Activated CD4-positive, alpha-beta T cell treated with anti-CD3 and anti-CD28 coated beads for 24 hours (primary cell): ENCODE measurements around the gene RSPH10B.
"Not testable (repeated sequence)": the region's sequence is repeated elsewhere in the genome, so short reads cannot be mapped to it uniquely, and the experiment has no call there.

Experiments used
- DNase-seq, 2 donors: peaks; one replicate each; pipeline ENCODE4 v3.0.0-alpha.2; 2020; ENCODE audit warnings: low read depth in 2 of 2

Gene RSPH10B

GRCh38 chr7:5970347-5970911 is at the start of gene RSPH10B:
Gene RSPH10B (minus strand): TSS chr7:5970689. CDS start chr7:5967116, 3,573 bp downstream.
- DNase-seq, result not testable (repeated sequence)

- DNase-seq, result no peak
These were observed 46.1 kb upstream of the RSPH10B start for GRCh38 chr7:6016653-6016966.

- DNase-seq, result no peak
These were observed 45.6 kb upstream of the RSPH10B start for GRCh38 chr7:6015917-6016652.

GRCh38 chr7:6012355-6013104 is 42.0 kb upstream of the RSPH10B start:
- no peak for DNase-seq

GRCh38 chr7:6011541-6011940 is 41.1 kb upstream of the RSPH10B start:
- DNase-seq, result no peak

- DNase-seq, result not testable (repeated sequence)
These were observed 39.9 kb upstream of the RSPH10B start for GRCh38 chr7:6010370-6010769.

- DNase-seq, result peak; percentile 93 to 96
These were observed 38.5 kb upstream of the RSPH10B start, which contains the start of the genes AIMP2 and PMS2 for GRCh38 chr7:6008668-6009611. Gene AIMP2 (plus strand): TSS chr7:6009272. CDS start chr7:6009364, 92 bp downstream. Gene PMS2 (minus strand): TSS chr7:6009049. CDS start chr7:6009019, 30 bp downstream.

- DNase-seq, result not testable (repeated sequence)
These were observed 37.5 kb upstream of the RSPH10B start for GRCh38 chr7:6007835-6008590.

- no peak for DNase-seq
These were observed 36.9 kb upstream of the RSPH10B start for GRCh38 chr7:6007386-6007785.

- peak in 1 of 2 donors; percentile 15 for DNase-seq
These were observed 26.8 kb upstream of the RSPH10B start for GRCh38 chr7:5997210-5997808.

- not testable (repeated sequence) for DNase-seq
These were observed 16.6 kb upstream of the RSPH10B start for GRCh38 chr7:5987061-5987460.

- not testable (repeated sequence) for DNase-seq
These were observed 9.3 kb upstream of the RSPH10B start for GRCh38 chr7:5979680-5980314.

GRCh38 chr7:5973580-5973979 is 3.1 kb upstream of the RSPH10B start:
- DNase-seq, result not testable (repeated sequence)

GRCh38 chr7:5963810-5964209 is 6.7 kb downstream of the RSPH10B start:
- not testable (repeated sequence) for DNase-seq

GRCh38 chr7:5963205-5963604 is 7.3 kb downstream of the RSPH10B start:
- DNase-seq, result not testable (repeated sequence)

- DNase-seq, result not testable (repeated sequence)
These were observed 35.5 kb downstream of the RSPH10B start for GRCh38 chr7:5934945-5935450.

GRCh38 chr7:5931905-5932644 is 38.4 kb downstream of the RSPH10B start:
- not testable (repeated sequence) for DNase-seq

GRCh38 chr7:5931250-5931649 is 39.2 kb downstream of the RSPH10B start:
- not testable (repeated sequence) for DNase-seq

GRCh38 chr7:5930290-5930689 is 40.2 kb downstream of the RSPH10B start:
- not testable (repeated sequence) for DNase-seq
